Coronary artery (tissue), 2 donors: ENCODE measurements around the gene ANKFY1.
"Not testable (repeated sequence)": the region's sequence is repeated elsewhere in the genome, so short reads cannot be mapped to it uniquely, and the experiment has no call there.

Experiments used
- DNase-seq: peaks from one replicate; pipeline ENCODE4 v3.0.0-alpha.2; 2017; ENCODE audit warnings: low spot score
- H3K27ac ChIP-seq, 2 donors: fragments of 200-600 bp; sonication (generic); one replicate each; pipeline ENCODE4 v1.5.1; 2016 to 2019
- H3K4me3 ChIP-seq: fragments of 200-600 bp; sonication (generic); 2 replicates; pipeline ENCODE4 v1.5.1; 2016; ENCODE audit warnings: mild to moderate bottlenecking, moderate library complexity
- CTCF ChIP-seq: fragments of 200-600 bp; sonication (generic); IDR thresholded peaks from one replicate; pipeline ENCODE4 v1.5.1; 2019; ENCODE audit warnings: antibody characterized with exemption

ANKFY1 gene

DNA sequence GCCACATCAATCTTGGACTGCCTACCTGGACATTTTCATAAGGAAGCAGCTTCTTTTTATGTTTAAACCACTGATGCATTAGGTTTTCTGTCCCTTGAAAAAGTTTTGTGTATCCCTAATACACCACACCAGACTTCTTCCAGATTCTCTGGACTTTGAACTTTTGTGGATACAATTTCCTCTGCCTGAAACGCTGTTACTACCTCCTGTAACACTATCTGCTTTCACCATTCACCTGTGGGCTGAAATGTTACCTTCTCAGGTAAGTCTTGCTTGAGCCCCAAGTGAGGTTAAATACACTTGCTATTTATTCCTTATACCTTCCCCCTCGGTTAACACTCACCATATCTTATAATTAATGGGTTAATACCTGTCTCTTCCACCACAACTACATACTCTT is 123.7 kb downstream of the ANKFY1 start:
- Histone ChIP-seq H3K4me3 (no peak overlapping the region), H3K27ac (no peak overlapping the region)
- TF ChIP-seq CTCF, result no peak
- DNase-seq, result no peak

GRCh38 chr17:4138906-4139526 is 124.8 kb downstream of the ANKFY1 start:
- not testable (repeated sequence) for H3K27ac ChIP-seq, H3K4me3 ChIP-seq, DNase-seq

DNA sequence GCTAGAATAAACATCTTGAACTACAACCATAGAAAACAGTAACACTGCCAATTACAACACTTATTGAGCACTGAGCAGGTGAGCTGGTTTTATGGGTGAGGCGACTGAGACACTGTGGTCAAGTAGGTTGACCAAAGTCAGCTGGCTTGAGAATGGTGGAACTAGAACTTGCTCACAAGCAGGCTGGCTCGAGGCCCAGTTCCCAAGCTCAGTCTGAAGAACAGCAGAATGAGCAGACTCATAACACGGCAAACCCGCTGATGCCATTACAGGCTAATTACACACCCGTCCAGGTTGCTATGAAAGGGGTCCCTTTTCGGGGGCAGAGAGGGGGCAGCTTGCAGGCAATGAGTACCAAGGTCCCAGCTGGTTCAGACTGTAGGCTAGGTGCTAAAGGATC is 127.4 kb downstream of the ANKFY1 start:
- no peak overlapping the region for H3K4me3 ChIP-seq
- no peak for TF ChIP-seq CTCF
- H3K27ac ChIP-seq, result no peak overlapping the region
- DNase-seq, result no peak

DNA sequence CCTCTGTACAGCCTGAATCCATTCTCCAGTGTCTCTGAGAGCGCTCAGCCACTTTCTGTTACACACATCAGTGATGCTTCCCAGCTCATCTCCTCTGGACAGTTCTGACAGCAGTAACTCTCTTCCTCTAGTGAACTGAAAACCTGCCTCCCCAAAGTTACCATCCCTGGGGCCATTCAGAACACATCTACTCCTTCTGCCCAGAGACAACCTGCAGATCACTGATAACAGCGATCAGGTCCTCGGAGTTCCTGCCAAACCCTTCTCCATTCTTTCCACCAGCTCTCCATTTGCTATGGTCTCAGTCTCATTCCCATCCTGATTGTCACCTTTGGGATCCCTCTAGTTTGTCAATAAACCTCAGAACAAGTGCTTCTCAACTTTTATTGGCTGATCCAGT is 128.3 kb downstream of the ANKFY1 start:
- no peak for DNase-seq
- H3K4me3 ChIP-seq, result no peak overlapping the region
- no peak overlapping the region for H3K27ac ChIP-seq
- TF ChIP-seq CTCF, result no peak

DNA sequence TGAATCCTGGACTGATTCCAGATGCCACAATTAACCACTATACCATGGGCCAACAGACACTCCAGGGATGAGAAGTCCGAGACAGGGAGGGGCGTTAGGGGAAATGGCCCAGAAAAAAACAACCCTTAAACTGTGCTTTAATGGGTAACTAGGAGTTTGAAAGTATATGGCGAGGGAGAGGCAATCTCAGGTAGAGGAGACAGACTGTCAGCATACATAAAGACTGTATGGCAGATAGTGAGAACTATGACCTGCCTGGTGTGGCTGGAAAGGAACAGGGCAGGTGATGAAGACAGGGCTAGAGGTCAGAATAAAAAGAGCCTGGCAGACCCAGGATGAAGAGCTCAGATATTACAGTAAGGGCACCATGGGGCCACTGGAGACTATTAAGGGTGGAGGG is 129.1 kb downstream of the ANKFY1 start:
- no peak for TF ChIP-seq CTCF
- no peak for DNase-seq
- Histone ChIP-seq H3K27ac (no peak overlapping the region), H3K4me3 (no peak overlapping the region)

- H3K4me3 ChIP-seq, result no peak overlapping the region
- TF ChIP-seq CTCF, result no peak
- H3K27ac ChIP-seq, result peak overlapping the region in 1 of 2 donors; percentile 42
- DNase-seq, result no peak
Measured at GRCh38 chr17:4130715-4131114, 133.1 kb downstream of the ANKFY1 start.

DNA sequence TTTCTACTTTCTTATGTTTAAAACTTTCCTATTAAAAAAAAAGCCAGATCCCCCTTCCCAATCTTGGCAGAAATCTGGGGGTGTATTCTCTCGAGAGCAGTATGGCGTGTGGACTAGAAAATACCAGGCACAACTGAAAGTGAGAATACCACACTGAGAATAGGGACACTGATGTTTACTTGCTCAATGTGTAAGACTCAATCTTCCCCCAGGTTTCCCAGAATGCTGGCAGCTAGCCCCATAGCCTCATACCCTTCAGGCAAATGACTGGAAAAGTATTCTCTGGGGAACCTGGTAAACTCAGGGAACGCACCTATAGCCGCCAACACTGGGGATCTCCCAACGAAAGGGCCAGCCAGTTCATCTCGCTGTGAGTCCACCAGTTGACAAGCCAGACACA is 136.2 kb downstream of the ANKFY1 start:
- DNase-seq, result no peak
- no peak overlapping the region for H3K27ac ChIP-seq
- TF ChIP-seq CTCF, result no peak
- no peak overlapping the region for H3K4me3 ChIP-seq

DNA sequence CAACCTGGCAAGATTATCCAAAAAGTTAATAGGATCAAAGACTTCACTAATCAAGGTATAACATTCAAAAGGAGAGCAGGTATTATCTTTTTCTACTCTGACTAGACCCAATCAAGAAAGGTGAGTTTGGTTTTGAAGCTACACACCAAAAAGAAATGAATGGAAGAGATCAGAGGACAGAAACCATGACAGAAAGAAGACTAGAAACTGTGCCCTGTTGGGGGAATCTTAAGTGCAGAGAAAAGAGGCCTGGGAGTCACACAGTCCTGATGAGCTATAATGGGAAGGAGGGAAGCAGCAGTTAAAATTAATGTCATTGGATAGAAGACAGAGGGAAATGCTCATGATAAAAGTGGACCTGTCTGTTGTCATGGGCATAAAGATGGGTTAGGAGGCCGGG is 138.2 kb downstream of the ANKFY1 start:
- Histone ChIP-seq H3K27ac (no peak overlapping the region), H3K4me3 (no peak overlapping the region)
- no peak for DNase-seq
- TF ChIP-seq CTCF, result no peak
